ENCODE measurements around the gene SPTY2D1.
A peak's percentile ranks its signal among the peaks of the same experiment; 100 is the strongest.
"Not testable (repeated sequence)": the region's sequence is repeated elsewhere in the genome, so short reads cannot be mapped to it uniquely, and the experiment has no call there.

Gene SPTY2D1

GRCh38 chr11:18617688-18618341 is 16.3 kb downstream of the SPTY2D1 start:
- no peak for DNase-seq

DNA sequence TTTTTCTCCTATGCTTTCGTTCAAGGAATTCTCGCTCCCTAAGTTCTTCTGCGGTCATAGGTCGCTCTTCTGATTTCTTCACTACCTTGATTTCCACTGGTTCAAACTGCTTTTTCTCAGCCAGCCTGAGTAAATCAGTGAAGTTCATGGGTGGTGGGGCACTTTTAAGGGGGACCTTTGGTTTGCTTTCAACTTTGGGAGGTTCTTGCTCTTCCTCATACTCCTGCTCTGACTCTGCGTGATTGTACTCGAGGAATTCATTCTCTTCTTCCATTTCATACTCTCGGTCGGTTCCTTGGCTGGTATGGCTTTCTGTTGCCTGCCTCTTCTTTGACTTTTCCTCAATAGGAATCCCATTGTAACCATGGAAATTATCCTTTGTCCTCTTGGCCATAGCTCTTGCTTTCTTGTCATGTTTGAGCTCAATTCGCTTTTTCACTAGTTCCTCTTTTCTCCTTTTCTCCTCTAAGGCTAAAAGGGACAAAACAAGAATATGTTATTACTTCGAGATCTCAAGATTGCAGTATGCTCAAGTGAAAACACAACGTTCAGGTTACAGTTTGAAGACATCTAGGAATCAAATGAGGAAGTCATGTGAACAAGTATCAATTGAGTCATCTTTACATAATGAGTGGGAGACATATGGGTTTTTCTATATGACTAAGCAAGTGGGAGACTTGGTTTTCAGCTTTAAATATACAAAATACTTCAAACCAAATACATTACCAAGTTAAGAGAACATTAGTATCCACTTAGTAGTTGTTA is 18.3 kb downstream of the SPTY2D1 start:
- no peak for DNase-seq

- DNase-seq, result no peak
These were observed 19.5 kb downstream of the SPTY2D1 start for GRCh38 chr11:18614667-18615066.

DNA sequence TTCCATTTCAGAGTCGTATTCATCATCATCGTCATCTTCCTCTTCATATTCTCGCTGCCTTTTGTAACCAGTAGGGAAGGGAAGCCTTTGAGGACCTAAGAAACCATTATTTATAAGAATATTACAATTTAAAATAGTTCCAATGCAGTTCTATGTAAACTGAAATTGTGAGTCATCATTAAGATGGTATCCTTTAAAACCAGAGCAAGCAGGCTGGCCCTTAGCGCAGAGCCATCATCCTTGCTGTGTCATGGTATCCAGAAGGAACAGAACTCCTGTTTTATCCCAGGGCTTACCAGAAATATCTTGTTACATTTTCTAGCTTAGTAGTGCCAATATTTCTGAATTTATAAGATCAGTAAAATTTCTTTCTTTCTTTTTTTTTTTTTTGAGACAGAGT is 21.7 kb downstream of the SPTY2D1 start:
- DNase-seq, result no peak

DNA sequence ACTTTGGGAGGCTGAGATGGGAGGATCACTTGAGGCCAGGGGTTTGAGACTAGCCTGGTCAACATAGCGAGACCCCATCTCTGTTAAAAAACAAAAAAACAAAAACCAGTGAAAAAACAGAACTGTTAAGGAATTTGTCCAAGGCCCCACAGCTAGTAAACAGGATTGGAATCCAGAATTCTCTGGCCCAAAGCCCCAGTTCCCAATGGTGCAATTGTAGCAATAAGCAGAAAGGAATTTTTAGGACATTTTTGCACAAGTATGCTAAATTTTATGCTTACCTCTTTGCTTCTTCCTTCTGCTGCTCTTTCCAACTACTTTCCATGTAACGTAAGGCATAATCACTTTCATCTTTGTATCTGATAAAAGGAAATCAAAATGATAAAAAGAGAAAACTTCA is 22.9 kb downstream of the SPTY2D1 start:
- no peak for DNase-seq

GRCh38 chr11:18608376-18608775 is 25.8 kb downstream of the SPTY2D1 start:
- DNase-seq, result no peak

DNA sequence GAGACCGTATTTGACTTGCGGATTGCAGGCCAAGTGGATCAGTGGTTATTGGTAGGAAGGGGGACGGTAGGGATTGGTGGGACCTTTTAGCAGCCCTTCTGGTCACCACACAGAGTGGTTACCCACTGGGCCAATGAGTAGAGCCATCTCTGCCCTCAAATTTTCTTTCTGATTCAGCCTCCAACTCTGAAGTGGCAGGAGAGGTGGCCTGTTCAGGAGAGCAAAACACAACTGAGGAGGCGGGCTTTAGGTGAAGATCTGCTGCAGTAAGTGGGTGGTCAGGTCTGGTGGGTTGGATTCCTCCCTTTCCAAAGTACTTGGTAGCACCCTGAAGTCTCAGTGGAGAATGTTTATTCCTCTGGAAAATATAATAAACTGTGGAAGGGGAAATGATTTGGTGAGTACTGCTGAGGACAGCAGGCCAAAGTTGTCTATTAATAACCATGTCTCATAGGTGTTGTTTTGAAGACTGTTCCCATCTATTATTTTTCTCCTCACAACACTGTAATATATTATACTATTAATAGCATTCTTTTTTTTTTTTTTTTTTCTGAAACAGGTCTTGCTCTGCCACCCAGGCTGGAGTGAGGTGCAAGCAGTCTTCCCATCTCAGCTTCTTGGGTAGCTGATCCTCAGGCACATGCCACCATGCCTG is 33.1 kb downstream of the SPTY2D1 start:
- no peak for DNase-seq

GRCh38 chr11:18599739-18600230 is 34.4 kb downstream of the SPTY2D1 start, which contains the start of gene MISFA:
MISFA (plus strand) TSS chr11:18599789; CDS start chr11:18599929, 140 bp downstream.
- DNase-seq, result no peak

DNA sequence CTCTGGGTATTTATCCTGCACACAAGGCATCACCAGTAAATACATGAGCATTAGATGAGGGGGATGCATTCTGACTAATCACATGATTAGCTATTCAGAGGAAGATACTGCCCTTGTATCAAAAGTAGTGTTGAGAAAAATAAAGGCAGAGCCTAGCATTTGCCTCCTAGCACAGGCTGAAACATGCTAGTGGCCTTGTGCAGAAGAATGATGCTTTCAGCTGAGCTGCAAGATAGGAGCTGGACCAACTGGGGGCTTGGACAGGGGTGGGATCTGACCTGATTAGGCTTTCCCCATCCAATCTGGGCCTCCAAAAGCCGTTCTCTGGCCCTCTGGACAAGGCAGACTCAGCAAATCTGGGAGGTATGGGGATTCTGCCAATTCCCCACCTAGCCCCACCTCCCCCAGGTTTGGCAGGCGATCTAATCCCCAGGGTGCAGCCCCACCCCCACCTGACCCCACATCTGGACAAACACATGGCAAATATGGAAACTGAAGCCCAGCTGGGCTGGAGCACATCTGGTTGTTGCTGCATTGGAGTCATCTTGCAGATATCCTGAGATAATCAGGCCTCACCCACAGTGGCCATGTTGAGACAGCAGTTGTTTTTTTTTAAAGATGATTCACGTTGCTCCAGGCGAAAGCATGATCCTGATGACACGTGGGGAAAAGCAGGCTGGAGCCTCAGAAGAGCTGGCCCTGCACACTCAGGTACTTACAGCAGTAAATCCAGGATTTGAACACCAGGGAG is 39.0 kb downstream of the SPTY2D1 start:
- DNase-seq, result no peak

DNA sequence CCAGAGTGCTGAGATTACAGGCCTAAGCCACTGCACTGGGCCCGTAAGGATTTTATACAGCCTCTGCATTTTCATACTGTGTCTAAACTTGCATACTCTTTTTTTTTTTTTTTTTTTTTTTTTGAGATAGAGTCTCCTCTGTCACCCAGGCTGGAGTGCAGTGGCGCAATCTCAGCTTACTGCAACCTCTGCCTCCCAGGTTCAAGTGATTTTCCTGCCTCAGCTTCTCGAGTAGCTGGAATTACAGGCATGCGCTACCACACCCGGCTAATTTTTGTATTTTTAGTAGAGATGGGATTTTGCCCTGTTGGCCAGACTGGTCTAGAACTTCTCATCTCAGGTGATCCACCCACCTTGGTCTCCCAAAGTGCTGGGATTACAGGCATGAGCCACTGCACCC is 40.1 kb downstream of the SPTY2D1 start:
- not testable (repeated sequence) for DNase-seq

GRCh38 chr11:18590571-18590970 is 43.6 kb downstream of the SPTY2D1 start:
- no peak for DNase-seq

GRCh38 chr11:18588297-18589252 is 45.6 kb downstream of the SPTY2D1 start, which contains the start of gene UEVLD:
UEVLD (minus strand) TSS chr11:18588734; CDS start chr11:18588654, 80 bp downstream.
- DNase-seq, result peak; percentile 5 to 23 (median 15)

DNA sequence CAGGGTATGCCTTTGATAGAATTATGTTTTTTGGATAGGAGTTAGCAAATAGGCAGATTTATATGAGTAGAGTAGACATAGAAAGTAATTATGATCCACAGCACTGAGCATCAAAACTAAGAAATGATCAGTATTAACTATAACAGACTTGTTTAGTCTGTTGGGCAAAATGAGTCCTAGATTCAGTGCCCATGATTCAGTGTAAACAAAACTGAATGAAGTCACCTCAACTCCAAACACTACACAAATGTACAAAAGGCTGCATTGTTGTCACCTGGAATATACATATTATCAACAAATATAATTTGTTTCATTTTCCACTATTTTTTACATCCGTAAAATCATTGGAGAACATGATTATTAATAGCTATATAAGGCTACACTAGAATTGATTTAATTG is 52.3 kb downstream of the SPTY2D1 start:
- no peak for DNase-seq

GRCh38 chr11:18580113-18580766 is 53.9 kb downstream of the SPTY2D1 start:
- no peak for DNase-seq

GRCh38 chr11:18578975-18579598 is 55.1 kb downstream of the SPTY2D1 start:
- no peak for DNase-seq

- no peak for DNase-seq
These were observed 58.8 kb downstream of the SPTY2D1 start for GRCh38 chr11:18575361-18575760.

- no peak for DNase-seq
These were observed 67.1 kb downstream of the SPTY2D1 start for GRCh38 chr11:18567081-18567480.

- no peak for DNase-seq
These were observed 67.7 kb downstream of the SPTY2D1 start for GRCh38 chr11:18566406-18566805.

DNA sequence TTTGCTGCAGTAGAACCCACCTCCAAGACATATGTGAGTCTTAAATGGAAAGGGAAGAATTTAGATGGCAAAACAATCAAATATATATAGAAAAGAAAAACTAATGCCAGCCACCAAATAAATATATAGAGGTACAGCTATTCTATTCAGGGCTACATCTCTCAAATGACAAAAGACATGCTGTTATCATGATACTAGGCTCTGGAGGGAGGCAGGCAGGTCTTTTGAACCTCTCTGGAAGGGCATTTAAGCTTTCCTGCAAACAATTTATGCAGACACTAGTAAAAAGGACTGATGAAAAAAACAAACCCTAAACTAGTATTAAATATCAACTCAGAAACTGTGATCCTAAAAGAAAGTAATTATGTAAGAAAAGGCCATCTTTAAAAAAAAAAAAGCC is 70.0 kb downstream of the SPTY2D1 start:
- no peak for DNase-seq

DNA sequence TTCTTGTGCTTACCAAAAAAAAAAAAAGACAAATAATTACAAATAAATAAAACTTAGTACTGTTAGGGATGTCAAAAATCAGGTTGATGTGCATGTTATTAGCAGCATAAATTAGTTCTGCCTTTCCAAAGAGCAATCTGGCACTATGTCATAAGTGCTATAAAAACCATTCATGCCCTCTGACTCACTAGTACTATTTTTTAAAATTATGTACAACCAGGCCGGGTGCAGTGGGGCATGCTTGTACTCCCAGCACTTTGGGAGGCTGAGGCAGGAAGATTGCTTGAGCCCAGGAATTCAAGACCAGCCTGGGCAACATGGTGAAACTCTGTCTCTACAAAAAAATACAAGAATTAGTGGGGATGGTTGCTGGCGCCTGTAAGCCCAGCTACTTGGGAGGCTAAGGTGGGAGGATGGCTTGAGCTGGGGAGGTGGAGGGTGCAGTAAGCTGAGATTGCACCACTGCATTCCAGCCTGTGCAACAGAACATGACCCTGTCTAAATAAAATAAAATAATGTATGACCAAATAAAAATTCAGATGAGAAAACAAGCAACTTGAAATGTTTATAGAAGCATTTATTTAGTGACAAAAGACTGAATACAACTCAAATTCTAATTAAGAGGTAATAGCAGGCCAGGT is 70.9 kb downstream of the SPTY2D1 start:
- no peak for DNase-seq

Measured in activated naive CD4-positive, alpha-beta T cell (primary cell).